SW 1271 (cell line): ENCODE measurements around the gene IL1R2.

ENCODE experiments used
- DNase-seq, 2 experiments: peaks; one replicate each; lab custom pipeline; 2025; lab: John Stamatoyannopoulos, UW

IL1R2 gene

DNA sequence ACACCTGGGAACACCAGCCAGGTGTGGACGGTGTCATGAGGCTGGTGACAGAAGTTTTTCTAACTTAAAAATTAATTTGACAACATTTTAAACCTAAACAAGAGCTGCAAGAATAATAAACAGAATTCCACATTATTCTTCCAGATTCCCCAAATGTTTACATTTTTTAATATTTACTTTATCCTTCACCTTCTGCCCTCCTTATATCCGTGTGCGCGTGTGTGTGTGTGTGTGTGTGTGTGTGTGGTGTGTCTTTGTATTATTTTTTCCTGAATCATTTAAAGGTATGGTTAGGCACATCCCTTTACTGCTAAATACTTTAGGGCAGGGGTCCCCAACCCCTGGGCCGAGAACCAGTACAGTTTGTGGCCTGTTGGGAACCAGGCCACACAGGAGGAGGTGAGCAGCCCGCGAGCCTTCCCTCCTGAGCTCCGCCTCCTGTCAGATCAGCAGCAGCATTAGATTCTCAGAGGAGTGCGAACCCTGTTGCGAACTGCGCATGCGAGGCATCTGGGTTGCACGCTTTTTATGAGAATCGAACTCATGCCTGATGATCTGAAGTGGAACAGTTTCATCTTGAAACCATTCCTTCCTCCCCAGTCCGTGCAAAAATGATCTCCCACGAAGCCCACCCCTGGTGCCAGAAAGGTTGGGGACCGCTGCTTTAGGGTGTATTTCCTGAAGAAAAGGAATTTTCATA, 16.4 kb upstream of the IL1R2 start:
- DNase-seq = no peak

DNA sequence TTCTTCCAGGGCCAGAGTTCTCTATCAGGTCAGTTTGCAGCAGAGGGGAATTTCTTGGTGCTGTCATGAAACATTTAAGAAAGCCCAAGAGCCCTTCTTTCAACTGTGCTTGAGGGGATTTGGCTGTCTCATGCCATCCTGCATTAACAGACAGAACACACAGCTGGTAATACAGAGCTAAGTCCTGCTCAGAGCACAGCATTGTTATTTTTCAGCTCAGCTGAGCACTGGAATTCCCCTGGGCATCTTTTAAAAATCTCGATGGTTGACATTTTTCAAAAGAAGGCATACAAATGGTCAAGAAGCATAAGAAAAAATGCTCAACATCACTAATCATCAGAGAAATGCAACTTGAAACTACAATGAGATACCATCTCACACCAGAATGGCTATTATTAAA, 14.9 kb upstream of the IL1R2 start:
- no peak for DNase-seq

DNA sequence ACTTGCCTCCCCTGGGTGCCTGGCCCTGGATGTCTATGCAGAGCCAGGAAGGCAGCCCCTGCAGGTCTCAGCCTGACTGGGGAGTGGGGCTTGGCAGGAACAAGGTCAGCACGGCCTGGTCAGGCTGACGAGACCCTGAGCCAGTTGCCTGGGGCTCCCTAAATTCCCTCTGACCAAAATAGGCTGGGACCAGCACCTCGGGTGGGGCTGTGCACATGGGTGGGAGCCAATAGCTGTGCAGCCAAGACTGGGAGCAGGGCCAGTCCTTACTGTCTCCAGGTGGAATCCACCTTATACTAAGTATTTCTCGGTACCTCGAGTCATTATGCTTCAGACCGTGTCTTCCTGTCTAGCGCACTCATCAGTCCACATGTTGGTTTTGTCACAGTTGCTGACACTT, 11.4 kb upstream of the IL1R2 start:
- DNase-seq = no peak

- no peak for DNase-seq
Observed at GRCh38 chr2:101981066-101981465, 10.7 kb upstream of the IL1R2 start.

DNA sequence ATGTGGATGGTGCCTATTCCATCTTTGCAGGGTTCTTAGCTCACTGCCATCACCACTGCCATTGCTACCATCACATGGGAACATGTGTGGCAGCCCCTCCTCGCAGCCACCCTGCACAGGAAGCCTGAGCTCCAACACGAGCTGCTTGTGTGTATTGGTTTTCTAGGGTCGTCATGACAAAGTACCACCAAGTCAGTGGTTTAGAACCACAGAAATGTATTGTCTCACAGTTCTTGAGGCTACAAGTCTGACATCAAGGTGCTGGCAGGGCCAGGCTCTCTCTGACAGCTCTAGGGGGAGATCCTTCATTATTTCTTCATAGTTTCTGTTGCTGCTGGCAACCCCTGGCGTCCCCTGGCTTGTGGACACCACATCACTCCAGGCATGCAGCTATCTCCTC, 10.3 kb upstream of the IL1R2 start:
- DNase-seq = no peak

- DNase-seq = no peak
Observed at GRCh38 chr2:101982495-101983029, 9.2 kb upstream of the IL1R2 start.

DNA sequence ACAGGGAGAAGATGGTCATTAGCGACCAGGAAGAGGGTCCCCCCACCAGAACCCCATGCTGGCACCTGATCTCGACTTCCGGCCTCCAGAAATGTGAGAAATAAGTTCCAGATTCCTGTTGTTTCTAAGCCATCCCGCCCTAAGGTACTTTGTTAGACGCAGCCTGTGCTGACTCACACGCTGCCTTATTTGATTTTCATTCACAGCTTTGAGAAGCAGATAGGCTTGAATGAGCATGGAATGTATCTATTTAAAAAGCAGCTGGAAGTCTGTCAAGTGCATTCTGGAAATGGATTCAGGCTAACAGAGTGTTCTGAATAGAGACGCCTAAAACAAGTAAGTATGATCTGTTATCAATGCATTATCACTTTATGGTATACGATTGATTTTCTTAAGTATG, 8.3 kb upstream of the IL1R2 start:
- DNase-seq = no peak

DNA sequence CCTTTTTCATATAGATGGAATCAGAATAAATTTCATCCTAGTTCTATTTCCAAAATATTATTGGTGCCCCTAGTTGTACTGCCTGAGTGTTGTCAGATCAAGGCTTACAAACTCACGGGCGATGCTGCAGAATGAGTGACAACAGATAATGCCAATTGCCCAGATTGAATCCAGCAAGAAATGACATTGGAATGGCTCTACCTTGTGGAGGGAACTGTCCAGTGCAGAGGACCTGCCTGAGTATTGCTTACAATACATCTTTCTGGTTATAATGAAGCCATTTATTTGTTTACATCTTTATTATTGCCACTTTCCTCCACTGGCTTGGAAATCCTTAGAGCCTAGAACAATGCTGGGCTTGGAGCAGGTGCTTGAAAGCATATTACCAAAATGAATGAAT, 7.8 kb upstream of the IL1R2 start:
- peak in 1 of 2 experiments; percentile 33 for DNase-seq

GRCh38 chr2:101984656-101985055, 7.1 kb upstream of the IL1R2 start:
- no peak for DNase-seq

DNA sequence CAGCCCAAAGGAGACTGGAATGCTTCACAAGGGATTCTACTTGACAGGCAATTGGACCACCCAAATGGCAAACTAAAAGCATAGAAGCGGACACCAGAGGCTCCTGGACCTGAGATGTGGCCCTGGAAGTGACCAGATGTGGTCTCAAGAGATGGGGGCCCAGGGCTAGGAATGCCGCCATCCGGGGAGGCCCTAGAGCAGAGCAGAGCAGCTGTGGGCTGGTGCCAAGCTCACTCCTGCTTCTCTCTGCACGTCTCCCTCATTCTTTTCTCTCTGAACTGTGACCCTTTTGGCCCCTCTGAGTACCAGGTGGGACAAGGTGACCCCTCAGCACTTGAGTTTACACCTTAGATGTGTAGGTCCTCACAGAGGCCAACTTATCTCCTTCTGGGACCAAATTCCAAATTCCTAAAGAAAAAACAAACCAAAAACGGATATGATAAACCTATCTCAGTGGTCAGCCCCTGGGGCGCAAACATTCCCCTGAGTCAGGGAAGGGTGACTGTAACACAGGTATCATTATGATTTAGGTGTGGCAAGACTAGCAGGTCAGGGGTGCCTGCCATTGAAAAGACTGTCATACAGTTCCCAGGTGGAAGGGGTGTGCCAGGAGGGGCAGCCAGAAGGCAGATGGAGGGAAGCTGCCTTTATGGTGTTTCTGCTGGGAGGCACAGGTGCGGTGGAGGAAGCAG, 6.5 kb upstream of the IL1R2 start:
- no peak for DNase-seq

- no peak for DNase-seq
Observed at GRCh38 chr2:101985793-101986164, 6.0 kb upstream of the IL1R2 start.

GRCh38 chr2:101986376-101986775, 5.4 kb upstream of the IL1R2 start:
- DNase-seq = no peak

DNA sequence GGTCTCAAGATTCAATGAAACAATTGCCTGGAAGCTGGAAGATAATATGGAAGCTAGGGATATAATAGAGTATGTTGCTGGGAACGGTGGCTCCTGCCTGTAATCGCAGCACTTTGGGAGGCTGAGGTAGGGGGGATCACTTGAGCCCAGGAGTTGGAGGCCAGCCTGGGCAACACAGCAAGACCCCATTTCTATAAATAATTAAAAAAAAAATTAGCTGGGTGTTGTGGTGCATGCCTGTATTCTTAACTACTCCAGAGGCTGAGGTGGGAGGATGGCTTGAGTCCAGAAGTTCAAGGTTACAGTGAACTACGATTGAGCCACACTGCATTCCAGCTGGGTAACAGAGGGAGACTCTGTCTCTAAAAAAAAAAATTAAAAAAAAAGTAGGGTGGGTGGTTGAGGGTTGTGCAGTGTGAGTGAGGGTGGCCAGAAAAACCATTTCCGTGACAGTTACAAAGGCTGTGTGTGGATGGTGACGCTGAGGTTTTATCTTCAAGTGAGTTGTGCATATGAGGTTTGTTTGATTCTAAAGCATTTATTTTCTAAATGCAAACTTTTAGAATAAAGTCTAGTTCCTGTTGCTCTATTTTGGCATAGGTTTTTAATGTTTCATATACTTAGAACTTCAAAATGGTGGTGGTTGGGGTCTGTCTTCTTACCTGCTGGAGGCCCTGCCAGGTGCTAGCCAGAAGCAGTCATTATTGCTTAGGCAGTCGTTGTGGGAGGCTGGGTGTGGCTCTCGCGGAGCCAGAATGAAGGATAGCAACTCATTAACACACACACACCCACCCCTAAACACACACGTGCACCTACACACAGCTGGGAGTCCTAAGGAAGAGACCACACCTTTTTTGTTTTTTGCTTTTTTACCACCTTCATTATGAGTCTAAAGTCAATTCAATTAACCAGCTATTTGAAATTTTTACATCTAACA, 4.7 kb upstream of the IL1R2 start:
- no peak for DNase-seq

GRCh38 chr2:101987832-101988231, 3.9 kb upstream of the IL1R2 start:
- no peak for DNase-seq

GRCh38 chr2:101988541-101988940, 3.2 kb upstream of the IL1R2 start:
- DNase-seq = no peak

DNA sequence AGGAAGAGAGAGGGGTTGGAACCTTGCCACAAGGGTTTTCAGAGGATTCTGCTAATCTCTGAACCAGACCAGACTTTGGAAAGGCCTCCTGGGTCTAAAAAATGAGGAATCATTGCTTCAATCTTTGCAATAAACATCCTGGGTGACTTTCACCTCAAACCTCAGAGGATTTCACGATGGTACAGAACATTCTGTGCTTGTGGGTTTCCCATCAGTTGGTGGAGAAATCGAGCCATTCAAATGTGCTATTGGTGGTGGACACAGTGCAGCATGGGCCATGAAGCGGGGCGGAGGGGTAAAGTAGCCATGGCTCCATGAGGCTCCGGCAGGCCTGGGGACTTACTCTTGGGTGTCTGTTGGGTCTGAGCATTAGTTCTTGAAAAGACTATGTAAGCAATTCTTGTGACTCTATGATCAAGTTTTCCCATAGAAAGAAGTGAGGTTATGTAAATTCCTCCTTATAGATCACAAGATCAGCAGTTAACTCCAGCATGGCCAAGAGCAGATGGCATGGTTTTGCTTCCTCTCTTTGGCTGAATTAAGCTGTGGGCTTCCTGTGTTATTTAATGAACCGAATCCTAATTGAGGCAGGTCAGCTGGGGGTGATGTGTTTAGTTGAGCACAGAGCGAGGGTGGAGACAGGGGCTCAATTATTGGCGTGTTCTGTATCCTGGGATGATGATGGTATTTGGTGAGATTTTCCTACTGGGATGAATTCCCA, 1.9 kb upstream of the IL1R2 start:
- DNase-seq = no peak

DNA sequence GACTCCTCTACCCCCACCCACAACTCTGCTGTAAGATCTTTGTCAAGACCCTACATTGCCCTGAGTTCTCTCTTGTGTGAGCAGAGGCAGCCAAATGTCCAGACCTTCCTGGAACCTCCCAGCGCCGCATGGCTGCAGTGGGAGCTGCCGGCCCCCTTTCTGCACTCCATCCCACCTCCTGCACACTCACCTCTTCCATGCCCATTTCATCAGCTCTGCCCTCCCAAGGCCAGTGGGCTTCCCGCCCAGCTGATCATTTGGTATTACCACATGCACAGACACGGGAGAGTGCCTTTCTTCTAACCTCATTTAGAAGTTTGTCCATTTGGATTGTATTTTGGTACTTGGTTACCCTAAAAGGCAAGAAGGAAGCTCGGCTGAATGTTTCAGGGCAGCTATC, 2.0 kb downstream of the IL1R2 start:
- DNase-seq = no peak

GRCh38 chr2:101995019-101995418, 3.3 kb downstream of the IL1R2 start:
- no peak for DNase-seq

- DNase-seq = no peak
Observed at GRCh38 chr2:101995804-101996203, 4.0 kb downstream of the IL1R2 start.

DNA sequence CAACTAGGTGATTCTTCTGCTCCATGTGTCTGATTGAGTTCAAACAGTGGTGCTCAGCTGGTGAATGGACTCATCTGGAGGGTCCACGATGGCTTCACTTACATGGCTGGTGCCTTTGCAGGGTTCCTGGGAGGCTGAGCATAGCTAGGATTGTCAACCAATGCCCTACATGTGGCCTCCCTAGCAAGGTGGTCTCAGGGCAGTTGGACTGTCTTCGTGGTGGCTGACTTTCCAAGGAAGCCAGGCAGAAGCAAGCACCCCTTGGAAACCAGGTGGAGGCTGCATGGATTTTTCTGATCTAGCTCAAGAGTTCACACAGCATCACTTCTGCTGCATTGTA, 6.8 kb downstream of the IL1R2 start:
- DNase-seq = no peak

DNA sequence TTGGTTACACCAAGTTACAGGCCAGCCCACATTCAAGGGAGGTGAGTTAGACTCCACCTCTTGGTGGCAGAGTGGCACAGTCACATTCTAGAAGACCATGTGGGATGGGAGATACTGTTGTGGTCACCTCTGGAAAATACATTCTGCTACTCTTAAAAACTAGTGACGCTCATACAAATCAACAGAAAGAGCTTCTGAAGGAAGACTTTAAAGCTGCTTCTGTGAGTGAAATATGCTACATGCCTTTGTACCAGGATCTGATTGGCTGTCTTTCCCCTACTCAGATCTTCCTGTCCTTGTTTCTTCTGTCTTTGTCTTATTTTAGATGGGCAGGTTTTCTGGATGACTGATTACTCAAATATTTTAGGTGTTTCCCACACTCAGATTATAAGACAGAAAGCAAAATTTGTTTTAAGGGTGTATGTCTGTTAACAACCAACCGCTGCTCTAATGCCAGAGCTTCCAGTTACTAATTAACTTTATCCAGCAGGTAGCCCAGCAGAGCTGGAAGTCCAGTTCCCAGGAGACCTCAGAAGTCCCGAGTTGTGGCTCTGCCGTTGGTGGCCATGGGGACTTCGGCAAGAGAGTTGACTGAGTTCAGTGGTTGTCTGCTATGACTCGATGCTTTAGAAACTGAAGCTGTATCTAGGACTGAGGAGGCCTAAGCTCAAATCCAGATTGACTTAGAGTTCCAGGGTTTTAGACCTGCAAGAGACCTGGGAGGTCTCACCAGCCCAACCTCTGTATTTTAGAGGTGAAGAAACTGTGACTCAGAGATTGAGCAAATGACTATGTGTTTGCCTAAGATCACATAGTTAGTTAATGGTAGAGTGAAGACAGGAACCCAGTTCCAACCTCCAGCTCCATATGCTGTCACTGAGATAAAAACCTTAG, 7.4 kb downstream of the IL1R2 start:
- no peak for DNase-seq
